Measurements from ENCODE around the gene TENT5C.

Gene TENT5C

GRCh38 chr1:117653732-117654492, 48.1 kb downstream of the TENT5C start:
- DNase-seq (ENCODE audit: low read depth in 1 of 2, low spot score in 1 of 2) = peak in 1 of 2 experiments; percentile 28
- no peak for TF ChIP-seq JUND (IDR thresholded peaks at IDR 0.05; ENCODE audit: low read depth)
- in situ Hi-C loops (cut with HindIII; ENCODE audit: low pct_unique_long_range_greater_than_20kb, low sequenced_read_pairs) = no loop called here

DNA sequence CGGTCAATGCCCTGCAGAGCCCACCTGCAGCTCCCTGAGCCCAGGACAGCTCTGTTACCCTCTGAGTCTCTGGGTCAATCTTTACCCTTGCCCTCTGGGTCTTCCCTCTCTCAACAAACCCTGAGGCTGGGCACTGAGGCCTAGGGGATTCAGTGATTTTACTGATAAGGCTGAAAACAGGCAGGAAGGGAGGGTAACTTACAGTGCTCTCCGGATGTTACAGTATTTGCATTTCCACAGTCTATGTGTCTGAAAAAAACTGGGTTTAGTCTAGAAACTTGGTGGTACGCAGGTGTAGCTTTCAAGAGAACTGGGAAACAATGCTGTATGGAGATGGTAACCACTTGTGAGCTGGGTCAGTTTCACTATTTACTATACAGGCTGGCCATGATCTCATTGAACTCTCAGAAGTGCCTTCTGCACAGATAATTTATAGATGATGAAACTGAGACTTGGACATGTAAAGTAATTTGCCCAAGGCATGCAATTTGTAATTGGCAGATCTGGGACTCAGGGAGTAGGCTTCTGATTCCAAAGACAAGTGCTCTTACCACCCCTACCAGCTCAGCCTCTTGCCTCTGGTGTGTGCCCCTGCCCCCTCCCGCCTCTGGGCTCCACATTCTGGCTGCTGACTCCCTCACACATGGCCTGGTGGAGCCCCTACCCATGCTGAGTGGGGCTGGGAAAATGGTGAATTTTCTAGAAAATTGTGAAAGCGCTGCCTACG, 48.8 kb downstream of the TENT5C start:
- no peak for TF ChIP-seq JUND (IDR thresholded peaks at IDR 0.05; ENCODE audit: low read depth)
- in situ Hi-C loops (cut with HindIII; ENCODE audit: low pct_unique_long_range_greater_than_20kb, low sequenced_read_pairs) = no loop called here
- no peak for DNase-seq (ENCODE audit: low read depth in 1 of 2, low spot score in 1 of 2)

- no peak for TF ChIP-seq JUND (IDR thresholded peaks at IDR 0.05; ENCODE audit: low read depth)
- DNase-seq (ENCODE audit: low read depth in 1 of 2, low spot score in 1 of 2) = no peak
- in situ Hi-C loops (cut with HindIII; ENCODE audit: low pct_unique_long_range_greater_than_20kb, low sequenced_read_pairs) = no loop called here
Observed at GRCh38 chr1:117655220-117655577, 49.4 kb downstream of the TENT5C start.

- DNase-seq (ENCODE audit: low read depth in 1 of 2, low spot score in 1 of 2) = no peak
- in situ Hi-C loops (cut with HindIII; ENCODE audit: low pct_unique_long_range_greater_than_20kb, low sequenced_read_pairs) = no loop called here
- TF ChIP-seq JUND (IDR thresholded peaks at IDR 0.05; ENCODE audit: low read depth) = no peak
Observed at GRCh38 chr1:117656202-117656641, 50.4 kb downstream of the TENT5C start.

DNA sequence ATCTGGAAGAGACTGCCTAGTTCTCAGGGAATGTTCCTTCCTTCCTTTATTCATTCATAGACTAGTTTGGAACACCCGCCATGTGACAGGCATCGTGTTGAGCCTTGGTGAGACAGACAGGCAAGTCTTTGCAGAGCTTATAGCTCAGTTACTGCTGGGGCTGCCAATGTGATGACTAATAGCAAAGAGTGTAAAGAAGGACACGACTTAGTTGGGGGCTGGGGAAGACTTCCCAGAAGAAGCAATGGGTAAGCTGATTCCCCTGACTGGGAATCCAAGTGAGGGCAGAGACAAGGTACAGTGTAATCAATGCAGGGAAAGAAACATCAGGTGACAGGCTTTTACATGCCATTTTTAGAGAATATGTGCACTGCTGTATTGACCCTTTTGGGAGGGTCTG, 51.2 kb downstream of the TENT5C start:
- no peak for TF ChIP-seq JUND (IDR thresholded peaks at IDR 0.05; ENCODE audit: low read depth)
- in situ Hi-C loops (cut with HindIII; ENCODE audit: low pct_unique_long_range_greater_than_20kb, low sequenced_read_pairs) = no loop called here
- DNase-seq (ENCODE audit: low read depth in 1 of 2, low spot score in 1 of 2) = no peak

DNA sequence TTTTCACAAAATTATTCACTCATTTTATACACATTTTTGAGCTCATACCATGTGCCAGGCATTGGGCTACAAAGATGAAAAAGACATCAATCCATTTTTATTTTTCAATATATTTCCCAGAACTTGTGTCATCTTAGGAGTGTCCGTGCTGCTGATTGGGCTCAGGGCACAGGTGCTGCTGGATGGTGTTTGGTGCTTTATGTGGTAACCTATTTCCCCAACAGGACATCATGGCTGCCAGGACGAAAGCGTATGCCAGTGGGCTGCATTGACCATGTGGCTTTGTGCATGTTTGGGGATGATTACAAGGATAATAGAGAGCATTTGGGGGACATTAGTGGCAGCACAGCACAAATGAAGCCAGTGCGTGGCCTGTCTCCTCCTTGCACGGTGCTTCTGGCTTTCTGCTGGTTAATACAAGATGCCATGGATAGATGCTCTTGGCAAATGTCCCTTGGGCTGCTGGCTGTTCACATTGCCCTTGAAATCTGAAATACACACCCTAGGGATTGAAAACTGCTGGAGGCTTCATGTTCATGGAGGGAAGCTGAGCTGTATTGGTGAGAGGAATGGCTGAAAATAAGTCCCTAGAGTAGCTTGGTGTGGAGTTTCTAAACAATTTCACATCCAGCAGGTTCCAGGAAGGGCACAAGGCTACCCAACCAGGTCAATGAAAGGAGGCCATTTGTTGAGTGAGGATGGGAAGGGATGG, 52.3 kb downstream of the TENT5C start:
- in situ Hi-C loops (cut with HindIII; ENCODE audit: low pct_unique_long_range_greater_than_20kb, low sequenced_read_pairs) = no loop called here
- DNase-seq (ENCODE audit: low read depth in 1 of 2, low spot score in 1 of 2) = no peak
- no peak for TF ChIP-seq JUND (IDR thresholded peaks at IDR 0.05; ENCODE audit: low read depth)

DNA sequence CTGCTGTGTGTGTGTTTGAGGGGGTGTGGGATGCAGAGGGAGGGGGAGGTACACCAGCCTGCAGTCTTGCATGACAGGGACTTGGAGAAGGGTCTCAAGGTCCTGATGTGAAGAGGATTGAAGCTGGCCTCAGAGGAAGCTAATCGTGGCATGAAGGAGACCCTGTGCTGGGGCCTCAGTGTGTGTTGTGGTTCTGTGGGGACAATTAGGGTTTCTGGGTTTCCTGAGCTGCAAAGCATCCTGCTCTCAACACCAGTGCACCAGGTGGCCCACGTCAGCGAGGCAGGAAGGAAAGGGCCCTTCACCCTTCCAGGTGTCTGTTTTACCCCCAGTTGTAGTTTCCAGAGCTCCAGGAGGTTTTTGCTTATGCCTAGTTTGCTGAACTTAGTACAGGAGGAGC, 52.8 kb downstream of the TENT5C start:
- in situ Hi-C loops (cut with HindIII; ENCODE audit: low pct_unique_long_range_greater_than_20kb, low sequenced_read_pairs) = no loop called here
- no peak for TF ChIP-seq JUND (IDR thresholded peaks at IDR 0.05; ENCODE audit: low read depth)
- DNase-seq (ENCODE audit: low read depth in 1 of 2, low spot score in 1 of 2) = no peak

- DNase-seq (ENCODE audit: low read depth in 1 of 2, low spot score in 1 of 2) = no peak
- in situ Hi-C loops (cut with HindIII; ENCODE audit: low pct_unique_long_range_greater_than_20kb, low sequenced_read_pairs) = no loop called here
Observed at GRCh38 chr1:117659550-117660270, 53.9 kb downstream of the TENT5C start.

GRCh38 chr1:117660271-117660965, 54.6 kb downstream of the TENT5C start:
- no peak for TF ChIP-seq JUND (IDR thresholded peaks at IDR 0.05; ENCODE audit: low read depth)
- in situ Hi-C loops (cut with HindIII; ENCODE audit: low pct_unique_long_range_greater_than_20kb, low sequenced_read_pairs) = no loop called here
- no peak for DNase-seq (ENCODE audit: low read depth in 1 of 2, low spot score in 1 of 2)

More at GRCh38 chr1:117659550-117660270, 53.9 kb downstream of the TENT5C start:
- no peak for TF ChIP-seq JUND (IDR thresholded peaks at IDR 0.05; ENCODE audit: low read depth)

- in situ Hi-C loops (cut with HindIII; ENCODE audit: low pct_unique_long_range_greater_than_20kb, low sequenced_read_pairs) = no loop called here
- DNase-seq (ENCODE audit: low read depth in 1 of 2, low spot score in 1 of 2) = no peak
Observed at GRCh38 chr1:117661027-117661426, 55.2 kb downstream of the TENT5C start.

DNA sequence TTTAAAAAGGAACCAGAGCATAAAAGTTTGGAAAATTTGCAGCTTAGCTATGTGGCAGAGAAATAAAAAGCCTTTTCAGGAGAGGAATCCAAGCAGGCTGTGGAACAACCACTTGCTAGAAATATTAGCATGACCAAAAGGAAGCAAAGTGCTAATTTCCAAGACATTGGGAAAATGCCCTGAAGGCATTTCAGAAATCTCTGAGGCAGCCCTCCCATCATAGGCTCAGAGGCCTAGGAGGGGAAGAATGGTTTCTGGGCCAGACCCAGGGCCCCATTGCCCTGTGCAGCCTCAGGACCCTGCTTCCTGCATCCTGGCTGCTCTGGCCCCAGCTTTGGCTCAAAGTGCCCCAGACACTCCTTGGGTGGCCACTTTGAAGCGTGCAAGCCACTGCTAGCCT, 56.8 kb downstream of the TENT5C start:
- in situ Hi-C loops (cut with HindIII; ENCODE audit: low pct_unique_long_range_greater_than_20kb, low sequenced_read_pairs) = no loop called here
- no peak for TF ChIP-seq JUND (IDR thresholded peaks at IDR 0.05; ENCODE audit: low read depth)
- no peak for DNase-seq (ENCODE audit: low read depth in 1 of 2, low spot score in 1 of 2)

More at GRCh38 chr1:117661027-117661426, 55.2 kb downstream of the TENT5C start:
- no peak for TF ChIP-seq JUND (IDR thresholded peaks at IDR 0.05; ENCODE audit: low read depth)

All from T47D (cell line).